Neural progenitor cell (in vitro differentiated cells): ENCODE measurements around the gene CREB5. TPM values are rescaled to one million over a fixed set of nuclear protein-coding genes. Genes with fewer than 3 reads are reported as not detected.

Experiments used
- DNase-seq: peaks from one replicate; pipeline ENCODE4 v3.0.0-alpha.2; 2016; ENCODE audit warnings: low spot score
- H2AFZ ChIP-seq: fragments of 200-600 bp; sonication (generic); replicated peaks from 2 replicates; pipeline ENCODE4 v1.6.1; 2016; ENCODE audit warnings: antibody characterized with exemption
- H3F3A ChIP-seq: fragments of 200-600 bp; sonication (generic); 2 replicates; pipeline ENCODE4 v1.6.1; 2016; ENCODE audit warnings: antibody characterized with exemption, low read depth
- H3K27ac ChIP-seq: fragments of 200-600 bp; sonication (generic); 2 replicates; pipeline ENCODE4 v1.5.1; 2016; ENCODE audit warnings: mild to moderate bottlenecking
- H3K27me3 ChIP-seq: fragments of 200-600 bp; sonication (generic); 2 replicates; pipeline ENCODE4 v1.6.1; 2016; ENCODE audit warnings: mild to moderate bottlenecking, moderate library complexity
- H3K36me3 ChIP-seq: fragments of 200-600 bp; sonication (generic); 2 replicates; pipeline ENCODE4 v1.5.1; 2016
- H3K4me1 ChIP-seq: fragments of 200-600 bp; sonication (generic); 2 replicates; pipeline ENCODE4 v1.6.1; 2016; ENCODE audit warnings: mixed run types
- H3K4me2 ChIP-seq: fragments of 200-600 bp; sonication (generic); 2 replicates; pipeline ENCODE4 v1.6.1; 2016
- H3K4me3 ChIP-seq: fragments of 200-600 bp; sonication (generic); 2 replicates; pipeline ENCODE4 v1.5.1; 2016
- H3K79me2 ChIP-seq: fragments of 200-600 bp; sonication (generic); 2 replicates; pipeline ENCODE4 v1.6.1; 2016; ENCODE audit warnings: low read depth
- H3K9ac ChIP-seq: fragments of 200-600 bp; sonication (generic); 2 replicates; pipeline ENCODE4 v1.6.1; 2016
- H3K9me3 ChIP-seq: fragments of 200-600 bp; sonication (generic); 2 replicates; pipeline ENCODE4 v1.5.1; 2016; ENCODE audit warnings: low read depth
- H4K20me1 ChIP-seq: fragments of 200-600 bp; sonication (generic); 2 replicates; pipeline ENCODE4 v1.6.1; 2016; ENCODE audit warnings: low read depth
- H3K27ac Mint-ChIP-seq: 3 replicates; pipeline ENCODE4 v1.8.0; 2021; ENCODE audit warnings: mixed read lengths
- H3K27me3 Mint-ChIP-seq: 2 replicates; pipeline ENCODE4 v1.8.0; 2022; ENCODE audit warnings: low read depth, mild to moderate bottlenecking, inconsistent platforms, moderate library complexity, mixed read lengths; ENCODE audit not compliant: insufficient read depth
- H3K36me3 Mint-ChIP-seq: 3 replicates; pipeline ENCODE4 v1.8.0; 2021; ENCODE audit warnings: mixed read lengths
- H3K4me1 Mint-ChIP-seq: 3 replicates; pipeline ENCODE4 v1.8.0; 2021; ENCODE audit warnings: mixed read lengths
- H3K4me3 Mint-ChIP-seq: 3 replicates; pipeline ENCODE4 v1.8.0; 2021; ENCODE audit warnings: mild to moderate bottlenecking, moderate library complexity, mixed read lengths
- H3K9me3 Mint-ChIP-seq: 3 replicates; pipeline ENCODE4 v1.8.0; 2020; ENCODE audit warnings: mixed read lengths
- EZH2 ChIP-seq: fragments of 200-600 bp; sonication (generic); IDR thresholded peaks from 2 replicates; pipeline ENCODE4 v1.6.1; 2017; ENCODE audit warnings: antibody characterized with exemption, mild to moderate bottlenecking, moderate library complexity
- EZH2phosphoT487 ChIP-seq: fragments of 200-600 bp; sonication (generic); IDR thresholded peaks from 2 replicates; pipeline ENCODE4 v1.6.1; 2017; ENCODE audit warnings: antibody characterized with exemption
- total RNA-seq: library from RNA; depleted of rRNA; stranded (reverse); fragments of >200 nt; gene quantifications from 2 replicates; pipeline ENCODE4 v1.2.3, GENCODE V29; 2015; ENCODE audit warnings: low replicate concordance
- TF ChIP-seq, protein P1 (sequence below): fragments of 200-600 bp; sonication (generic); IDR thresholded peaks from 2 replicates; pipeline ENCODE4 v1.5.1; 2017; ENCODE audit warnings: antibody characterized with exemption, mild to moderate bottlenecking

The CREB5 gene
- total RNA-seq, 1 donor from 2014 or later, result 1.2 TPM

- Histone ChIP-seq H3K79me2 (no peaks in the 10 kb centered on the region), H3K27ac (no peak overlapping the region), H3K4me1 (peaks cover 11% of the 10 kb centered on the region), H3K9me3 (no peaks in the 10 kb centered on the region), H3K27me3 (no peaks in the 10 kb centered on the region), H3K9ac (no peak overlapping the region), H4K20me1 (no peaks in the 10 kb centered on the region), H3K4me3 (no peak overlapping the region), H3K36me3 (no peaks in the 10 kb centered on the region), H3K4me2 (no peak overlapping the region), H3F3A (no peaks in the 10 kb centered on the region), H2AFZ (peak overlapping the region; percentile 51)
- Mint-ChIP-seq H3K4me3 (no peak overlapping the region), H3K36me3 (no peaks in the 10 kb centered on the region), H3K27ac (no peak overlapping the region), H3K4me1 (peaks cover 4% of the 10 kb centered on the region), H3K9me3 (no peaks in the 10 kb centered on the region), H3K27me3 (no peaks in the 10 kb centered on the region)
- TF ChIP-seq EZH2phosphoT487 (no peak), EZH2 (no peak)
- TF ChIP-seq, protein P1, sequence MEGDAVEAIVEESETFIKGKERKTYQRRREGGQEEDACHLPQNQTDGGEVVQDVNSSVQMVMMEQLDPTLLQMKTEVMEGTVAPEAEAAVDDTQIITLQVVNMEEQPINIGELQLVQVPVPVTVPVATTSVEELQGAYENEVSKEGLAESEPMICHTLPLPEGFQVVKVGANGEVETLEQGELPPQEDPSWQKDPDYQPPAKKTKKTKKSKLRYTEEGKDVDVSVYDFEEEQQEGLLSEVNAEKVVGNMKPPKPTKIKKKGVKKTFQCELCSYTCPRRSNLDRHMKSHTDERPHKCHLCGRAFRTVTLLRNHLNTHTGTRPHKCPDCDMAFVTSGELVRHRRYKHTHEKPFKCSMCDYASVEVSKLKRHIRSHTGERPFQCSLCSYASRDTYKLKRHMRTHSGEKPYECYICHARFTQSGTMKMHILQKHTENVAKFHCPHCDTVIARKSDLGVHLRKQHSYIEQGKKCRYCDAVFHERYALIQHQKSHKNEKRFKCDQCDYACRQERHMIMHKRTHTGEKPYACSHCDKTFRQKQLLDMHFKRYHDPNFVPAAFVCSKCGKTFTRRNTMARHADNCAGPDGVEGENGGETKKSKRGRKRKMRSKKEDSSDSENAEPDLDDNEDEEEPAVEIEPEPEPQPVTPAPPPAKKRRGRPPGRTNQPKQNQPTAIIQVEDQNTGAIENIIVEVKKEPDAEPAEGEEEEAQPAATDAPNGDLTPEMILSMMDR, result no peak
- no peak for DNase-seq
Measured at GRCh38 chr7:28571405-28571804, 159.1 kb downstream of the CREB5 start.

DNA sequence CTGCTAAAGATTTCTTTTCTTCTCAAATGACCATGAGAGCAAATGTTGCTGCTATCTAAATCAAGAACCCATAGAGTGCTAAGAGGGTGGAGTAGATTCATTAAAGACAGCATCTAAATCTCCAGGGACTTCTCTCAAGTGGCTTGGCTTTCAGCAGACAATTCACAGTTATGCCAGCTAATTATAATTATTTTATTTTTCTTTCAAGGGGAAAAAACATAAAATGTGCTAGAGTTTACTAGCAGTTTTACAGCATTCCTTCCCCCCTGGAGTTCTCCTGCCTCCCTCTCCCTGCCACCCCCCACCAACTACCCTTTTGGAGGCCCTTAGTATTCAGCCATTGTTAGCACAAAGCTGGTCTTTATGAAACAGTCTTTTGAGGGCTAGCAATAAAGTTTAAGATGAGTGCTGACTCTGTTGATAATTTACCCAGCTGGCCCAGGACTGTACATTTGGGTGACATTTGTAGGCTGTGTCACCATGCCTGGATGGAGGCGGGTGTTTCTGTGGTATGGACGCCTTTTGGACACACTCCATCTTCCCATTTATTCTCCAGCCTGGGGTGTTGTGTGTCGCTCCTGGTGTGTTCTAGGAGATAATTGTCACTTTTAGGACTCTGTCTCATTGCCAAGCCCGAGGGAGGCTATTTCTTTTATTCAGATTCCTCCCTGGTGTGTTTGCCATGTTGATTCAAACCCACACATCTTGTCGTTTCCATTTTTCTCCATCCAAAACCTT lies 160.2 kb downstream of the CREB5 start:
- H3K4me3 Mint-ChIP-seq, result no peak overlapping the region
- no peaks in the 10 kb centered on the region for H3K9me3 Mint-ChIP-seq
- H2AFZ ChIP-seq, result no peak overlapping the region
- H3K36me3 ChIP-seq, result no peaks in the 10 kb centered on the region
- peaks cover 4% of the 10 kb centered on the region for H3K4me1 Mint-ChIP-seq
- no peak overlapping the region for H3K4me2 ChIP-seq
- H3K9me3 ChIP-seq, result no peaks in the 10 kb centered on the region
- no peaks in the 10 kb centered on the region for H3K36me3 Mint-ChIP-seq
- H4K20me1 ChIP-seq, result no peaks in the 10 kb centered on the region
- TF ChIP-seq, protein P1, result no peak
- no peak for TF ChIP-seq EZH2phosphoT487
- no peak for TF ChIP-seq EZH2
- no peaks in the 10 kb centered on the region for H3F3A ChIP-seq
- no peak overlapping the region for H3K4me3 ChIP-seq
- no peak overlapping the region for H3K9ac ChIP-seq
- no peak overlapping the region for H3K27ac Mint-ChIP-seq
- peak; percentile 13 for DNase-seq
- H3K27me3 Mint-ChIP-seq, result no peaks in the 10 kb centered on the region
- H3K79me2 ChIP-seq, result no peaks in the 10 kb centered on the region
- H3K27me3 ChIP-seq, result no peaks in the 10 kb centered on the region
- H3K27ac ChIP-seq, result no peak overlapping the region
- peaks cover 11% of the 10 kb centered on the region for H3K4me1 ChIP-seq

DNA sequence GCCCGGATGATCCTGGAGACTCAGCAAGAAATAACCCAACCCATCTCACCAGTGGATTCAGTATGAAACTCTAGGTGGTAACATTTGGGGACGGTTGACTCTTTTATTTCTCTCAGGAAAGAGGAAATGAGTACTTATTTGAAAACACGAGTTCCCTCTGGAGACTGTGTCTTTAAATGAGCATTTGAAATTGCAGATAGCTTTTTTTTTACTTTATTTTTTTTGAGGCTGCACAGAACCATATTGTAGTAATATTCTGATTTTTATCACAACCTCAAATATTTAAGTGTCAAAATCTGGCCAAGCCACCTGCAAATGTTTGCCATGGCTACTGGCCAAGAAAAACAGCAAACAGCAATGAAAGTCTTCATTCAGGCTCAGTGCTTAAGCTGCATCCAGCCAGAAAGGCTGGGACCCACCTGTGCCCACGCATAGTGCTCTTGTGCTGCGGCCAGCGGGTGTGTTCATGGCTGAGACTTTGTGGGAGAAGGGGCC lies 160.8 kb downstream of the CREB5 start:
- Histone ChIP-seq H2AFZ (no peak overlapping the region), H3K36me3 (no peaks in the 10 kb centered on the region), H3K9ac (no peak overlapping the region), H3K4me1 (peaks cover 11% of the 10 kb centered on the region), H3K9me3 (no peaks in the 10 kb centered on the region), H3K79me2 (no peaks in the 10 kb centered on the region), H3K27ac (no peak overlapping the region), H3F3A (no peaks in the 10 kb centered on the region), H3K4me3 (no peak overlapping the region), H3K4me2 (no peak overlapping the region), H3K27me3 (no peaks in the 10 kb centered on the region), H4K20me1 (no peaks in the 10 kb centered on the region)
- no peak overlapping the region for H3K27ac Mint-ChIP-seq
- H3K9me3 Mint-ChIP-seq, result no peaks in the 10 kb centered on the region
- no peaks in the 10 kb centered on the region for H3K27me3 Mint-ChIP-seq
- no peak overlapping the region for H3K4me3 Mint-ChIP-seq
- TF ChIP-seq EZH2, result no peak
- TF ChIP-seq, protein P1, result no peak
- no peak for TF ChIP-seq EZH2phosphoT487
- H3K36me3 Mint-ChIP-seq, result no peaks in the 10 kb centered on the region
- DNase-seq, result no peak
- peaks cover 4% of the 10 kb centered on the region for H3K4me1 Mint-ChIP-seq
